ENCODE results near the gene HOXA5.

Gene HOXA5

DNA sequence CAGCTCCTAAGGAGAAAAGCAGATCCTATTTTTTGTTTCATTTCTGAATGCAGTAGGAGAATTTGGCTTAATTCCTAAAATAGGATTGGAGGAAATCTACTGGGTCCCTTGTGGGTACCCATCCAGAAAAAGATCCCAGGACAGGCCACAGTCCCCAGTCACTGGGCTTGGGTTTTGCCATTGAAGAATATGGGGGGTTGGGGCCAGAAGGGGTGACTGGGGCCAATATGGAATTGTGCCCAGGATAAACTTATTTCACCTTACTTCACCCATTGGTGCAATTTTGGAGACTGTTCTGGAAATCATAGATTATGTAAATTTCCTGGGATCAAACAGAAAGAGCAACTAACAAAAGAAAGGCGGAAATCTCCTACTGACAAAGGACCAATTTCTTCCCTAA is 5.0 kb downstream of the HOXA5 start:
- in situ Hi-C loops (cut with MboI; ENCODE audit: low sequenced_read_pairs): no loop called here

DNA sequence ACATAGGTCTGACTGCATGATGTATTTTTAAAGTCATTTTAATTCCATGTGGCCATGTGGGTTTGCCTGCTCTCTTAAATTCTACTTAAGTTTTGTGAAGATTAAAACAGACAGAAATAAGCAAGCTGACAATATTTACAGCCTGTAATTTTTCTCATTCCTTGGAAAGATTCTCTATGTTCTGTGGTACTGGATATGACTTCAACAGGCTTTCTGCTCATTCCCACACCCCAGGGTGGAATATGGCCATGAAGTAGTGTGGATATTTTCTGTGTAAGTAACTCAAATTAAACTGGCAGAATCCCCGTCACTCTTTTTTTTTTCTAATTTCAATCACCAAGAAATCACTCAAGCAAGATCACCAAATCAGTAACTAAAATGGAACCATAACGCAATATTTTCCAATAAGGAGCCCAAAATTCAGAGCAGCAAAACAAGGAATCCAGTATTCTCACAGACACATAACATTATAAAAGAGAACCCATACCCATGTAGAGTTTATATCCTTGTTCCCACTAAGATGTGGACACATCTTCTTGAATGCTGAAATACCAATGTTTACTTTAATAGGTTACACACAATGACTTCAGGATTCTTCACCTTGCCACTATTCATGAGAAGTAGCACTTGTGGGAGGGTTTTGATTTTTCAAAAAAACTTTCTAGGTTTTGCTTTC is 5.7 kb downstream of the HOXA5 start:
- in situ Hi-C loops (cut with MboI; ENCODE audit: low sequenced_read_pairs): no loop called here

DNA sequence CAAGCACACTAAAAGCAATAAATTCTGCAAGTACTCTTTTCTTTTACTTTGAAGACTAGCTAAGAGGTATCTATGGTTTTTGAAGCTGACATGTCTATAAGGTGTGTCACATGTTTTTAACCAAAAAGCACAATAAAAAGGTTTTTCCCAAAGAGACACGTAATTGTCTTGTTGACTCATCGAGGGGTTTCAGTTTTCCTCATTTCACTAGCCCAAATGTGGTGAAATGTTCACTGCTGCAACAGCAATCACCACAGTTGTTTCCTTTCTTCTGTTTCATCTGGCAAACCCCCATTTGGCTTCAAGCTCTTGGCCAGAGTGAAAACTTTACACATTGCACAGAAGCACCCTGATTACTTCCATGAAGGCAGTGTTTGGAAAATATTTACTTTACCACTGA is 9.1 kb downstream of the HOXA5 start:
- in situ Hi-C loops (cut with MboI; ENCODE audit: low sequenced_read_pairs): no loop called here

DNA sequence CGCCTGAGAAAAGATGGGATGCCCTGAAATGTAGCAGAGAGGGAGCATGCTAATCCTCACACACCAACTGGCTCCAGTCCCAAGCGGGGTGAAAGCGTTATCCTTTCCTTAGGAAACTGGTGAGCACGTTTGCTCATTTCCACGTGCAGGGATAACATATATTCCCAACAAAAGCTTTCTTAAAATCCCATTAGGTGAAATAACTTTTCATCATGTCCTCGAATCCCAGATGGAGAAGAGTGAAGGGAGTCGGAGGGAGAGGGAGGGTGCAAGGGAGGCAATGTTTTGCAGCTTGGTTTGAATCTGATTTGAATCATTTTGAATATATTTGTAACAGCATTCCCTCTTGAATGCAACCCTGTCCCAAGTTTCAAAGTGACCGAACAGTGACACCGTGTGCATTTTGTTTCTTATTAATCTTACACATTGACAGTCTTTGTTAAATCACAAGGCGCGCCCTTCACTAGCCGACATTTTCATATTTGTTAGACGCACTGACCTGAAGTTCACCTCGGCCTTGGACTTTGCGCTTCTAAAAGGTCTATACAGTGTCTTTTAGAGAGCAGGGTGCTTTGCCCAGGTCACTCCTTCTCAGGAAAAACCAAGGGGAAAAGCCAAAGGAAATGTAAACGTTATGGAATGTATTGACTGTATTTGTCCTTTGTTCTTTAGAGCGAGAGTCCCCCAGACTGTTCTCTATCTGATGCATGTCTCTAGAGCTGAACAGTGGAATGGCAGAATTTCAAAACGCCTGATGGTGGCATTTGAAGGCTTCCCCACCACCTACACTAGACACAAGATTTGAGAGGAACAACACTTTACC is 9.9 kb downstream of the HOXA5 start:
- in situ Hi-C loops (cut with MboI; ENCODE audit: low sequenced_read_pairs): no loop called here

DNA sequence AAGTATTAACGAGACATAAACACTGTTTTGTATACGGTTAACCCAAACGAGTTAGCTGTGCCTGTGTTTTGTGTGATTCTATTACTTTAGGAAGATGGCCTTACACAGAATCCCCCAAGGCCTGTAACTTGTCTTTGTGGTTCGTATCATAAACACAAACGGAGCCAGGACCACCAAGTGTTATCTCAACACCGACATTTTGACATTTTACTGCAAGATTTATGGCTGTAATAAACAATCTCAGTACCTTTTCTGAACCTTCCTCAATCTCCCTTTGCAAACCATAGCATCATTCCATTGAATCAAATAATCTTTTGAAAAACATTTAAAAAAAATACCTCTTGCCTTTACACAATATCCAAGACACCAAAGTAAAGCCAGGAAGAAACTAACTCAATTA is 10.5 kb downstream of the HOXA5 start:
- in situ Hi-C loops (cut with MboI; ENCODE audit: low sequenced_read_pairs): no loop called here

DNA sequence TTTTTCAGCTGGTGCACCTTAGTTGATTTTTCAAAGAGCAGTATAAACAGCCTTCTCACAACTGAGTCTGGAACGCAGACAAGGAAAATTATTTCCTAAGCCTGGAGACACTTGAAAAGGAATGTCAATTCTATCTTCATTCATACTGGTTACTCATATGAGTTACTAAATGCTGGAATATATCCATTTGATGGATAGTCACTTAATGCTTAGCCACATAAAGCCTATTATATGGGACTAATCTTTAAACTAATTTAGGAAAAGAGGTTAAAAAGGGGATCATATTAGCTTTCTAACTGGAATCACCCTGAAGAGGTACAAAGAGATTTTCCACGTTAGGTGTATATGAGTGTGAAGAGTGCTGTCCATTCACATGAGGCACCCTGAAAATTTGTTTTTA is 11.3 kb downstream of the HOXA5 start:
- in situ Hi-C loops (cut with MboI; ENCODE audit: low sequenced_read_pairs): no loop called here

DNA sequence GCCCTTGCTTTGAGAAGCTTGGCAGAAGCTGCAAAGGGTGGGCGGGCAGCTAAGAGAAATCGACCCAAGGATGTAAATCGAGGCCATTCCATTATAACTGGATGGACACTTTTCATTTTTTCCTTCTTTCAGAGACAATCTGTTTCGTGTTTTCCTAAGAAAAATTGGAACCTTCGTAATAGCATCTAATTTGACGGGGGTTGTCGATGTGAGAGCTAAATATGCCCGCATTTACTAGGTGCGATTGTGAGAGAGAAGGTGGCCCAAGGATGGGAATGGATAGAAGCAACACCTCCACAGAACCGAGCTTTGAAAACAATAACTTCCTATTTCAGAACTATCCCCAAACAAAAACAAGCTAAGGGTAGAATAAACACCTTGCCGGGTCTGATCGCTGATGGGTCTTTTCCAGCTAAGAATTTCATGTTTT is 12.1 kb downstream of the HOXA5 start:
- in situ Hi-C loops (cut with MboI; ENCODE audit: low sequenced_read_pairs): no loop called here

DNA sequence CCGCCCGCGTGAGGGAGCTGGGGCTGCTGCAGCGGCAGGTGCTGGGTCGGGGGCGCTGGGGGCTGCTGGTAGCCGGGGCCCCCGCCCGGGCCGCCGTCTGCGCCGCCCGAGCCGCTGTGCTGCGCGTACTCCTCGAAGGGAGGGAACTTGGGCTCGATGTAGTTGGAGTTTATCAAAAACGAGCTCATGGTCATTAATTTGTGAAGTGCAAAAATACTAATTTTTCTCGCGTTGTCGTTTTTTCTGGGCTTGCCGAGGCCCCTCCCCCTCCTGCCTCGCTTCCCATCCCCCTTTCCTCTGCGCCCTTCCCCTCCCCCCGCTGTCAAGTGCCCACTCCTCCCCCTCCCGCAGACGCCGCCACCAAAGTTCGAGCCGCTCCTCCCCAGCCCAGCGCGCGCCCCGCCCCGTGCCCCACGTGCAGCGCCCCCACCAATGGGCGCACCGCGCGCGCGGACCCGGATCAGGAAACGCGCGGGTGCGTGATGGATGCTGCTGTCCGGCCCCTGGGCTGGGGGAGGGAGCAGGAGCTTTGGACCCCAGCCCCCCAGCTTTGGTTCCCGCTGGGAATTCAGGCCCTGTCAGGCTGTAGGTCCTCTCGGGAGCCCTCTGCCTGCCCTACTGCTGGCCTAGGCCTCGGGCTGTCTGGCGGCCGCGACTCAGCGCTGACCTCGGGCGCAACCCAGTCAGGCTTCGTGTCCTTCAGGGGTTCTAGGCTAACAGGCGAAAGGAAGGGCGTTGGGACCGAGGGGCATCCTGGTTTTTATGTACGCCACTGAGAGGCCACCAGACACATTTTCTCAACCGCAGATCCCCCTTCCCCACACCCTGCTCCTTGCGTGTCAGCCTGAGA is 12.7 kb downstream of the HOXA5 start, which contains the start of gene HOXA4:
HOXA4 (minus strand) TSS at position 218 of the 850 bp plus-strand sequence; CDS start at position 194, 24 bp downstream.
- in situ Hi-C loops (cut with MboI; ENCODE audit: low sequenced_read_pairs): no loop called here

DNA sequence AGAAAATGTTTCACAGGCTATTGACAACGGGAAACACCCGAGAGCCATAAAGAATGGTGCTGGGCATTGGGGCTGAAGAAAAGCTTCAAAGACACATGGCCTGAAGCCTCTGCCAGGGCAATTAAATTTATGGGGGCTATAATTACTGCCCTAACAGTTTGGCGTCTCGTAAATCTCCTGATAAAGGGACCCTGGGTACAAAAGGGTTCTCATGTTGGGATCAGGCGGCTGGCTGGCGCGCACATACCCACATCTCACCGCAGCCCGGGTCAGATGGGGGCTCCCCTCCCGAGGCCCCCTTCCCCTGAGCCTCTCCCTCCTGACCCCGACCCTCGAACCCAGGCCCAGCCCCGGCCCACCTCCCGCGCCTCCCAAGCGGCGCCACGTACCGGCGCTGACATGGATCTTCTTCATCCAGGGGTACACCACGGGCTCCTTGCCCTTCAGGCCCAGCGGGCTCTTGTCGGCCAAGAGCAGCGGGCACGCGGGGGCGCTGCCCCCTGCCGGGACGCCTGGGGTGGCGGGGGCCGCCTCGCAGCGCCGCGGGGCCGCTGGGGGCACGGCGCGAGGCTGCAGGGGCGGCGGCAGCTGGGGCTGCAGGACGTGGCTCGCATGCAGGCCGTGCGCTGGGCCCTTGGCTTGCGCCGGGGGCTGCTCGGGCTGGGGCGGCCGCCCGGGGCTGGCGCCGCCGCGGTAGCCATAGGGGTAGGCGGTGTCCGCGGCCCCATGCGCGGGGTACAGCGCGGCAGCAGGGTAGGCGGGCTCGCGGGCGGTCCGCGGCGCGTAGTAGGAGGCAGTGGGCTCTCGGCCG is 13.5 kb downstream of the HOXA5 start:
- in situ Hi-C loops (cut with MboI; ENCODE audit: low sequenced_read_pairs): no loop called here

DNA sequence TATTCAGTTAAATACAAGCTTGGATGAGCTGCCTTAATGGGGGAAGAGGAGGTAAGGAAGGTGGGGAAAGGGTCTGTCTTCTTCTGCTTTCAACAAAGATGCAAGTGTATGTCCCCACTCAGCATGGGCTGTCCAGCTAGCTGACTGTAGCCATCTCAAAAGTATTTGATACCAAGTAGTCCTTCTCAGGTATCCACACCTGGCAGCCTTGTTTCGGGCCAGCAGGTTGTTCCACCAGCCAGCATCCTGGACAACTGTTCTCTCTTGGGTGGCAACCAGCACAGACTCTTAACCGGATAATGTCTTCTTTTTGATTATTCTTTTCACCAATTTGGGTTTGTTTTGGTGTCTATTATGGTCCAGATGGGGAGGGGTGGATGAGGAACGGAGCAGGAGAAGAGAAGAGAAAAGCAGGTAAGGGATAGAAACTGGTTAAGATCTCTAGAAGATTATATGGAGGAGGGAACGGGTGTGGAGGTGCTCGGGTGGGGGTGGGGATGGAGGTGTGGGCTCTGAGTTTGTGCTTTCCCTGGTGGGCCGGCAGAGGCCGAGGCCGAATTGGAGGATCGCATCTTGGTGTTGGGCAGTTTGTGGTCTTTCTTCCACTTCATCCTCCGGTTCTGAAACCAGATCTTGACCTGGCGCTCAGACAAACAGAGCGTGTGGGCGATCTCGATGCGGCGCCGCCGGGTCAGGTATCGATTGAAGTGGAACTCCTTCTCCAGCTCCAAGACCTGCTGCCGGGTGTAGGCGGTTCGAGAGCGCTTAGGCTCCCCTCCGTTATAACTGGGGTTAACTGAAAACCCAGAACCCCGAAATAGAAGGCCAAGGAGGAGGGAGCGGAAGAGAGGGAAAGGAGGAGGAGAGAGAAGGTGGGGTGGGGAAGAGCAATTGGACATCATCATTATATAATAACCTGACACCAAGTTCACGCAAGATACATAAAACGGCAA is 14.4 kb downstream of the HOXA5 start:
- in situ Hi-C loops (cut with MboI; ENCODE audit: low sequenced_read_pairs): no loop called here

DNA sequence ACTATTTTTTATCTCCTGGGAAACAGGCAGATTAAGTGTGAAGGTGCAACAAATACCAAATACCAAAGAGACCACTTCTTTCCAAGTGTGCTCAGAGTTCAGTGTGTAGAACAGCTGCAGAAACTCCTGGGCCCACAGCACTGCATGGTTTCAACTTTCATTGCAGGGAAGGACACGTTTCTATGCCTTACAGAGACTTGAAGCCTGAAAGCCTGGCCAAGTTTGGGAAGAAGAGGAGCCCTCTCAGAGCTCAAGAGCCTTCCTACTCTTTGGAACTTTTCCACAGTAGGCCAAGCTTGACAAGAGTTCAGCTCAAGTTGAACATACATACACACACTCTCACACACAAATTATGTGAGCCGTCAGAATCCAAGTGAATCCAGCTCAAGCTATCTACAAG is 15.4 kb downstream of the HOXA5 start:
- in situ Hi-C loops (cut with MboI; ENCODE audit: low sequenced_read_pairs): no loop called here

DNA sequence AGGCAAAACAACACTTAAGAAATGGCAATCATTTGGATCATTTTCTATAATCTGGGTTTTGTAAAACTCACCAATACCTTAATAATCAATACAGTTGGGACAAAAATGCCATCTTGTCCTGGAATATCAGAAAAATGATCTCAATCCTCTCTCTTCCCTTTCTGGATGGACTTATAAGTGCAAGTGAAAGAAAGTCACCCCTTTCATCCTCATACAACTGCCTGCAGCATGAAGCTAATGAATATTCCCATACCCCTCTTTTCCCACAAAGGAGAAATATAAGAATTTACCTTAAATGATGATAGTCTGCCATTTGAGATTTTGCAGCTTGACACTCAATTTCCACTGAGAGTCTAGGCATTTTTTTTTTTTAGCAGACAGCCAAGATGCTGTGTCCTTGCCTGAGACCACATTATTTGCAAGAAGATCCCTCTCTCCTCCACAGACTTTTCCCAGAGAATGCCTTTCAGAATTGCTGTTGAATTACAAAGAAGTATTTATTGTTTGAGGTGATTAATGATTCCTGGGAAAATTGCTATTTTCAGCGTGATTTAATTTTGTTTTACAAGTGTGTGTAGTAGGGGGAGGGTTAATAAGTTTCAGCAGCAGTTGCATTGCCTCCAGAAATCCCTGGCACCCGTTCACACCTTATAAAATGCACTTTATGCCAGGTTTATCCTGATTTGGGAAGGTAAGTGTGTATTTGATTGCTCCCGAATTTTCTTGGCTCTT is 16.7 kb downstream of the HOXA5 start:
- in situ Hi-C loops (cut with MboI; ENCODE audit: low sequenced_read_pairs): no loop called here

DNA sequence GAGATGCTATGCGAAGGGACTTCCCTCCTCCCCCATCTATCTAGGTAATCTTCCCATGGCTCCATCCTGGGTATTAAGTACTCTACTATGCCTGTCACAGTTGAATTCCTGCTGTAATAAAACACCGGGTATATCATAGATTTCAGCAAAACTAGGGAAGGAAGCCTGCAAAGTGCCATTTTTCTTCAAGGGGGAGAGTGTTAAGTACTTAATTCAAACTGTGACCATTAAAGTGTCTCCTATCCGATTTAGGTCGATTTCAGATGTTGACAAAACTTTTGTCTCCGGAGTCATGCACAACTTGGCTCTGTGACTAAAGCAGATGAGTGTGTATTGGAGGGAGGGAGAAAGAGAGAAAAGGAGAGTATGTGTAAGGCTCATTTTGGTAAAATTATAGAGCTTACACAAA is 17.5 kb downstream of the HOXA5 start:
- in situ Hi-C loops (cut with MboI; ENCODE audit: low sequenced_read_pairs): no loop called here

DNA sequence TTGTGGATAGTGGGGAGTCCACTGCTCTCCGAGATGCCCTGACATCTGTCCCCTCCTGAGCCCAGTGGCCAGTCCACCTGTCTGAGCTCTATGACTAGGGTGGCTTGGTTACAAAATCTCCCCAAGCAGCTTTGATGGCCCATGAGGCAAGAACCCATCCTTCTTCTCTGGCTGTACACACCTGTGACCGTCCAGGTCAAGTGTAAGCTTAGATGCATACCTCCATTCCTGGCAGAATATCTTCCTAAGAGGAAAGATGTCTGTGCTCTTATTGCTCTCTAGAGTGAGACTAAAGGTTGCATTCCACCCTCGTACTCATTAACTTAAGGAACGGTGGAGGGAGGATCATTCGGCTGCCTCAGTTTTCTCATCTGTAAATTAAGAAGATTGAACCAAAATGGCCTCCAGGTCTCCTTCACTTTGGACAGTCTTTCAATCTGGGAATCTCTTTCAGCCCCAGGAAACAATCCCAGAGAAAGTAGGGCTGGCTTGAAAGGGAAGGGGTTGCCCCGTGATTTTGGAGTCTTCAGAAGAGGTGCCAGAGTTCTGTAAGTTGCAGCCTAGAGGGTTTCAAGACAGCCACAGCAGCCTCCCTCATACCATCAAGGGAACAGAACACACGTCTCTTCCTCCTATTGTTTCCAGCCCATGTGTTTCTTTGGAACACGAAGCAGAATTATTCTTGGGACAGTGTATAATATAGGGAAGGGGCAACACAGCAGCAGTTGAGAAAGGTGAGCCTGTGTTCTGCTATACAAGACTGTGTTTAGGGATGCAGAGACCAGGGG is 18.4 kb downstream of the HOXA5 start:
- in situ Hi-C loops (cut with MboI; ENCODE audit: low sequenced_read_pairs): no loop called here

DNA sequence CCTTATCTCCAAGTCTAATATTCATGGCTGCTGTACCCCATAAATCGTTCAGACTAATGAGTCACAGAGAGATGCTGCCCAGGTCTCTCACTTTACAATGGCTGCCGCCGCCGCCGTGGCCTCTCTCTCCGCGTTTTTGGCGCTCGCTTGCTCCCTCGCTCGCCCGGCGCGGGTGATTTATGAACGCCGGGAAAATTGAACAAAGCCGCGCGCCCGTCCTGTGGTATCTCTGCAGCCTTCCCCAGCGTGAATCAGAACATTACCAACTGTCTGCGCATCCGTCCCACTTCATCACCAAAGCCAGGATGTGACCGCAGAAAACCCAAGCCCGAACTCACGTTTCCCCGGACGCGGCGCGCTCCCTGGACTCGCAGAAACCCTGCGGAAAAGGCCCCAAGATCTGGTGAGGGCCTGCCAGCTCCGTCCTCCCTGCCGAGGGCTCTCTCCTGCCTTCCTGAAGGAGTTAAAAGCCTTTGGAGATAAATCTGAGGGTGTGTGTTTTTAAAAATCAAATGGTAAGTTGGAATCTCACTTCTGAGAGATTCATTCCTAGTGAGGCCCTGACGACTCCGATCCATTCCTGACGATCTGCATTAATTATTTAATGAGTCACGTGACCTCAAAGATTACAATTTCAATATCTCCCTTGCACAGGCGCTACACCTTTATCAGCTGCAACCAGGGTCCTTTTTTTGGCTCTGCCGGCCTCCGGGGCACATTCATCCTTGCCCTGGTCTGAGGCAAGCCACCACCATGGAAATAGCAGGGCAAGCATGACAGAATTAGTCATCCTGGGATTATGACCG is 19.2 kb downstream of the HOXA5 start:
- in situ Hi-C loops (cut with MboI; ENCODE audit: low sequenced_read_pairs): no loop called here

DNA sequence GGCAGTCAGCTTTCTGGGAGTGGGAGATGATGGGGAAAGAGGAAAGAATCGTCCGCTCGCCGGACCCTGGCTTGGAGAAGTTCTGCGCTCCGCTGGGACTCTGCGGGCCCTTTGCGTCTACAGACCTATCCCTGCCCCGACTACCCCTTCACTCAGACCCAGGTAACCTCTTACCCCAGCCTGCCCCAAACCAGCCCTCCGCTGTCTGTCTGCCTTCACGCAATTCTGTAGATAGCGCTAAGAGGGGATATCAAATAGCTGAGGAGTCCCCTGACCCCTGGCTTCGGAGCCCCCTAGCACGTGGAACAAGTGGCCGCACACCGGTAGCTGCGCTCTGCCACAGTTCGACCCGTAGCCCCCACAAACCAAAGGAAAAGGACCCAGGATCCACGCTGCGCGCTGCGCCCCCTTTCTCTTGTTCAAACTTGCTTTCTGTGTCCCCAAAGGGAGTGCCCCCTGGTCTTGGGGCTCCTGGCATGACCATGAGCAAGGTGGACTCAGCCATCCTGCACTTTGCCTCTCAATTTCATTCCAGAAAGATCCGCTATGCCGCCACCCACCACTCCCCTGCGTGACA is 19.9 kb downstream of the HOXA5 start:
- in situ Hi-C loops (cut with MboI; ENCODE audit: low sequenced_read_pairs): no loop called here

DNA sequence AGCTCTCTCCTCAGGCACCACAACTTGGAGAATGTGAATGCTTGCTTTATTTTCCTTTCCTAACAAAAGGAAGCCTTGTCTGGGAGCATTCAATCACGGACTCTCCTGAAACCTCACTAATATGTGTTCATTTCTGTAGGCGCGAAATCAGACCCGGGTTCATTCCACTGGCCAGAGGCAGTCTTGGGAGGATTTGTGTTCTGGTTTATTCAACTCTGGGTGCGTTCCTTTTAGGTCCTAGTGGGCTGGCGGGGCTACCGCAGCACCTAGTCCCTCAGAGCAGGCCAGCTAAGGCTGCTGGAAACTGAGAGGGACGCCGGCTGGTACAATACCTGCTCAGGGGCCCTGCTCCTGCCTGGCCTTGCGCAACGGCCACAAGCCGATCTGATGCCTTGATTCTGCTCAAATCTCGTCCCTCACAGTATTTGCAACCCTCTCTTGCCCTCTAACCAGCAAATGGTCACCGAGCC is 20.4 kb downstream of the HOXA5 start:
- in situ Hi-C loops (cut with MboI; ENCODE audit: low sequenced_read_pairs): no loop called here
